Osteoblast (primary cell): ENCODE measurements around the gene BBS1. TPM values are rescaled to one million over a fixed set of nuclear protein-coding genes. Genes with fewer than 3 reads are reported as not detected.

Experiments used
- DNase-seq: peaks from one replicate; pipeline ENCODE4 v3.0.0; 2011; ENCODE audit warnings: low spot score, mixed read lengths; ENCODE audit not compliant: insufficient read length; ENCODE audit errors: missing footprints
- H2AFZ ChIP-seq: 2 replicates; pipeline ENCODE4 v1.6.0; 2011; ENCODE audit warnings: mild to moderate bottlenecking, low read length
- H3K27ac ChIP-seq: 2 replicates; pipeline ENCODE4 v1.5.1; 2011; ENCODE audit warnings: mild to moderate bottlenecking, low read depth, low read length, moderate library complexity
- H3K27me3 ChIP-seq: 2 replicates; pipeline ENCODE4 v1.6.0; 2012; ENCODE audit warnings: mild to moderate bottlenecking, control low read depth, inconsistent platforms, low read length, moderate library complexity; ENCODE audit not compliant: insufficient read depth
- H3K36me3 ChIP-seq: 2 replicates; pipeline ENCODE4 v1.5.1; 2011; ENCODE audit warnings: mild to moderate bottlenecking, low read length, control low read depth, moderate library complexity; ENCODE audit not compliant: insufficient read depth
- H3K4me1 ChIP-seq: 2 replicates; pipeline ENCODE4 v1.5.1; 2011; ENCODE audit warnings: mild to moderate bottlenecking, low read length, control low read depth, moderate library complexity; ENCODE audit not compliant: insufficient read depth
- H3K4me2 ChIP-seq: 2 replicates; pipeline ENCODE4 v1.6.0; 2011; ENCODE audit warnings: mild to moderate bottlenecking, low read length; ENCODE audit not compliant: insufficient read depth
- H3K4me3 ChIP-seq: fragments of 200-600 bp; sonication (generic); 3 replicates; pipeline ENCODE4 v1.5.1; 2012; ENCODE audit warnings: mild to moderate bottlenecking, low read length, inconsistent platforms; ENCODE audit not compliant: insufficient read depth
- H3K79me2 ChIP-seq: 2 replicates; pipeline ENCODE4 v1.6.0; 2012; ENCODE audit warnings: mild to moderate bottlenecking, low read length, control low read depth, inconsistent platforms; ENCODE audit not compliant: insufficient read depth
- H3K9me3 ChIP-seq: 2 replicates; pipeline ENCODE4 v1.5.1; 2011; ENCODE audit warnings: low read depth, low read length, control low read depth
- H4K20me1 ChIP-seq: 2 replicates; pipeline ENCODE4 v1.6.0; 2012; ENCODE audit warnings: mild to moderate bottlenecking, low read length, control low read depth; ENCODE audit not compliant: insufficient read depth
- total RNA-seq: library from RNA; depleted of rRNA; stranded (reverse); fragments of >200 nt; gene quantifications from 2 replicates; pipeline ENCODE4 v1.2.3, GENCODE V29; 2012
- TF ChIP-seq, protein P1 (sequence below): IDR thresholded peaks from 2 replicates; pipeline ENCODE4 v1.5.1; 2011; ENCODE audit warnings: mild to moderate bottlenecking, low read depth, low read length, moderate library complexity; ENCODE audit errors: extremely low read depth

BBS1 gene
- total RNA-seq, 1 donor: 43.8 TPM

DNA sequence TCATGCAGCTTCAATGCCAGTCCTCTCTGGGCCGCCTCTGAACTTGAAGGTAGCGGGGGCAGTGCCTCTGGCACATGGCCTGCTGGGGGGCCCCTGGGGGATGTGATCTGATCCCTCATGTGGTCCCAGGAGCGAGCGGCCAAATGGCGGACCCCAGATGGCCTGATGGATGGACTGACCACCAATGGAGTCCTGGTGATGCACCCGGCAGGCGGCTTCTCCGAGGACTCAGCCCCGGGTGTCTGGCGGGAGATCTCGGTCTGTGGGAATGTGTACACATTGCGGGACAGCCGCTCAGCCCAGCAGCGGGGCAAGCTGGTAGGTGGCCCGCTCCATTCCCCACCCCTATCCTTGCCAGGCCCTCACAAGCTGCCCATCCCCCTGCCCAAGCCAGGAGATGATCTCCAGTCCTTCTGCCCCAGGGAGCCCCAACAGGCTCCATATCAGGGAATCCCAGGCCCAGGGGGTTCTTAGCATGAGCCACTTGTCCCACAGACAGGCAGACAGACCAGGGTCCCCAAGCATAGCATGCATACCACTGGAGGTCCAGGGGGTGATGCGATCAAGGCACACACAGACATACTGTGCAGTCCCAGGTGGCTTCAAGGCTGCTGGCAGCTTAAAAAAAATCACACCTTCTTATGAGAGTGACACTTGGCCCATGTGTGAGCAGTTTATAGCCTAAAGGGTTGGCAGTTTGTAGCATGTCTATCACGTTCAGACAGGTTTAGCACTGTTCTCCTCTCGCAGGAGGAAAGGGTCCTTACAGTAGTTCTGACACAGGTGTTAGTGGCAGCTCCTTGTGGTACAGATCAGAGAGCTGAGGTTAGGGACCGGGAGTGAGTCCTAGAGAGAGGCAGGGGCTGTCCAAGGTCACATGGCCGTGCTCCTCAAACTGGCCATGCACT, 36.6 kb upstream of the BBS1 start:
- Histone ChIP-seq H4K20me1 (peaks cover 15% of the 10 kb centered on the region), H3K79me2 (peaks cover 6% of the 10 kb centered on the region)
- TF ChIP-seq, protein P1, sequence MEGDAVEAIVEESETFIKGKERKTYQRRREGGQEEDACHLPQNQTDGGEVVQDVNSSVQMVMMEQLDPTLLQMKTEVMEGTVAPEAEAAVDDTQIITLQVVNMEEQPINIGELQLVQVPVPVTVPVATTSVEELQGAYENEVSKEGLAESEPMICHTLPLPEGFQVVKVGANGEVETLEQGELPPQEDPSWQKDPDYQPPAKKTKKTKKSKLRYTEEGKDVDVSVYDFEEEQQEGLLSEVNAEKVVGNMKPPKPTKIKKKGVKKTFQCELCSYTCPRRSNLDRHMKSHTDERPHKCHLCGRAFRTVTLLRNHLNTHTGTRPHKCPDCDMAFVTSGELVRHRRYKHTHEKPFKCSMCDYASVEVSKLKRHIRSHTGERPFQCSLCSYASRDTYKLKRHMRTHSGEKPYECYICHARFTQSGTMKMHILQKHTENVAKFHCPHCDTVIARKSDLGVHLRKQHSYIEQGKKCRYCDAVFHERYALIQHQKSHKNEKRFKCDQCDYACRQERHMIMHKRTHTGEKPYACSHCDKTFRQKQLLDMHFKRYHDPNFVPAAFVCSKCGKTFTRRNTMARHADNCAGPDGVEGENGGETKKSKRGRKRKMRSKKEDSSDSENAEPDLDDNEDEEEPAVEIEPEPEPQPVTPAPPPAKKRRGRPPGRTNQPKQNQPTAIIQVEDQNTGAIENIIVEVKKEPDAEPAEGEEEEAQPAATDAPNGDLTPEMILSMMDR: no peak

GRCh38 chr11:66475349-66476172, 34.9 kb upstream of the BBS1 start:
- Histone ChIP-seq H3K27ac (no peak overlapping the region), H3K27me3 (no peaks in the 10 kb centered on the region), H3K4me1 (peaks cover 8% of the 10 kb centered on the region), H3K79me2 (peaks cover 13% of the 10 kb centered on the region), H3K36me3 (peaks cover 17% of the 10 kb centered on the region), H3K4me3 (no peak overlapping the region), H4K20me1 (peaks cover 16% of the 10 kb centered on the region), H3K9me3 (no peaks in the 10 kb centered on the region), H3K4me2 (no peak overlapping the region), H2AFZ (no peak overlapping the region)
- TF ChIP-seq, protein P1: no peak
- DNase-seq: peak; percentile 45

More for the DNA sequence above, 36.6 kb upstream of the BBS1 start:
- Histone ChIP-seq H2AFZ (no peak overlapping the region), H3K4me3 (no peak overlapping the region), H3K9me3 (no peaks in the 10 kb centered on the region), H3K27me3 (no peaks in the 10 kb centered on the region), H3K4me1 (peaks cover 2% of the 10 kb centered on the region), H3K27ac (no peak overlapping the region), H3K36me3 (peaks cover 17% of the 10 kb centered on the region), H3K4me2 (no peak overlapping the region)
- DNase-seq: peak; percentile 80

DNA sequence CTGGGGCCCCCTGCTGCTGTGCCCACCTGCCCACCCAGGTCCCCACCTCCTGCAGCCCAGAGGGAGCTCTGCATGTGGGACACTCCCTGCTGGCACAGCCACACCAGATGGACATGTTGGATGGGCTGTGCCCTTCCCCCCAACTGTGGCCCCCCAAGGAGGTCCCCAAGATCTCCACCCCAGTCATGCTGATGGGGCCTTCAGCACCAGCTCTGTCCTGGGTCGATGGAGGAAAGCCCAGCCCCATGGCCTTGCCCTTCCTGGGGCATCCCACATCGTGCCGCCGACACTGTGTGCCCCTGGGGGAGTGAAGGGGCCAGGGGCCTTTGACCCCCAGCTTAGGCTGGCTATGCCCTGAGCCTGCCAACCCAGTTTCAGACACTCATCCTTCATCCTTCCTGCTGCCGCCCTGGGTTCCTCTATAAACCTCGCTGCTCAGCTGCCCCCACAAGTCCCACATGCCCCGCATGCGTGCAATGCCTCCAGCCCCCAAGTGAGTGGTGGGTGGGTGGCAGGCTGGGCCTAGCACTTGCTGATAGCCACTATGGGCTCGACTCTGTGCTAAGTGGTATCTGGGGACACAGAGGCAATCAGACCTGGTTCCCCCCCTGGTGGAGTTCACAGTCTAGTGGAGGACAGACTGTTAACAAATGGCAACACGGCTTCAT, 34.1 kb upstream of the BBS1 start:
- no peak overlapping the region for H3K4me3 ChIP-seq
- H3K79me2 ChIP-seq: peaks cover 16% of the 10 kb centered on the region
- H3K27me3 ChIP-seq: no peaks in the 10 kb centered on the region
- no peak overlapping the region for H2AFZ ChIP-seq
- H3K4me2 ChIP-seq: no peak overlapping the region
- peaks cover 16% of the 10 kb centered on the region for H4K20me1 ChIP-seq
- no peaks in the 10 kb centered on the region for H3K9me3 ChIP-seq
- peaks cover 12% of the 10 kb centered on the region for H3K4me1 ChIP-seq
- peak; percentile 56 for DNase-seq
- TF ChIP-seq, protein P1: no peak
- H3K36me3 ChIP-seq: peaks cover 17% of the 10 kb centered on the region
- H3K27ac ChIP-seq: no peak overlapping the region
